SKM-1 (cell line): ENCODE results near the gene FAAP100.
"Not testable (repeated sequence)": the region's sequence is repeated elsewhere in the genome, so short reads cannot be mapped to it uniquely, and the experiment has no call there.

Experiments
- DNase-seq: peaks from one replicate; lab custom pipeline; 2025; ENCODE audit not compliant: unreplicated experiment; lab: John Stamatoyannopoulos, UW

Gene FAAP100

GRCh38 chr17:81539961-81540675, 12.0 kb downstream of the FAAP100 start:
- DNase-seq = no peak

- DNase-seq = no peak
Measured at GRCh38 chr17:81539571-81539900, 12.6 kb downstream of the FAAP100 start.

DNA sequence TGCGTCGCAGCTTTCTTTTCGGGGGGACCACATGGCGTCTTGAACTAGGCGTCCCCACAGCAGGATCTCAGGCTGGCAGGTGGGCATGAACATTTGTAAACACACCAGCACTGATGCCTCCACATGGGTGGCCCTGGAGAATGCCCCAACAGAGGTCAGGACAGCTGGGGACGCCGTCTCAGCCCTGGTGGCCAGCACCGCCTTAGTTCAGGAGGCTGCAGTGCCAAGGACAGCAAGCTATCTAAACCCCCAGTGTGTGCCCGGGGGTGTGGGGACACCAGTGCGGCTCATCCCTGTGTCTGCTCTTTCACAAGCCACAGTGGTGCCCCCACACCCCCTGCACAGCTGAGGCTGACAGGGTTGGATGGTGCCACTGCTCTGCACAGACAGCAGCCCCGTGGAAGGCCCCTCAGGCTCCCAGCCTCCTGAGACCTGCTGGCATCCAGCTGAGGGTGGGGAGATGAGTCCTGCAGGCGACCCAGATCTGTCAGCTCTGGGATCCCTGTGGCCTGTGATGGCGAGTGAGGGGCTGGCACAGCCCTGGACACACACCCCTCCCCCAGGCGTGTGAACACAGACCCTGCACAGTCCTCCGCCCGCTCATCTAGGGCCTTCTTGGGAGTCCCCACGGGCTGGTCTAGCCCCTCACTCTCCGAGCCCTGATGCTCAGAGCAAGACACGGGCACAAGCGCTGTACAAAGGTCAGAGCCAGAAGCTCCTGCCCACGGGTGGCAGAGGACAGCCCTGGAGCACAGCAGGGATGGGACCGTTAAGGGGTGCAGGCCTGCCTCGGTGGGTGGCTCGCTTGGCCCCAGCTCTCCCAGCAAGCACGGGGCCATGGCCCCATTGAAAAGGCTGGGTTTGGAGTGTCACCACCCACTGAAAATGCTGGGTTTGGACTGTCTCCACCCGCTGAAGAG, 13.2 kb downstream of the FAAP100 start:
- no peak for DNase-seq

DNA sequence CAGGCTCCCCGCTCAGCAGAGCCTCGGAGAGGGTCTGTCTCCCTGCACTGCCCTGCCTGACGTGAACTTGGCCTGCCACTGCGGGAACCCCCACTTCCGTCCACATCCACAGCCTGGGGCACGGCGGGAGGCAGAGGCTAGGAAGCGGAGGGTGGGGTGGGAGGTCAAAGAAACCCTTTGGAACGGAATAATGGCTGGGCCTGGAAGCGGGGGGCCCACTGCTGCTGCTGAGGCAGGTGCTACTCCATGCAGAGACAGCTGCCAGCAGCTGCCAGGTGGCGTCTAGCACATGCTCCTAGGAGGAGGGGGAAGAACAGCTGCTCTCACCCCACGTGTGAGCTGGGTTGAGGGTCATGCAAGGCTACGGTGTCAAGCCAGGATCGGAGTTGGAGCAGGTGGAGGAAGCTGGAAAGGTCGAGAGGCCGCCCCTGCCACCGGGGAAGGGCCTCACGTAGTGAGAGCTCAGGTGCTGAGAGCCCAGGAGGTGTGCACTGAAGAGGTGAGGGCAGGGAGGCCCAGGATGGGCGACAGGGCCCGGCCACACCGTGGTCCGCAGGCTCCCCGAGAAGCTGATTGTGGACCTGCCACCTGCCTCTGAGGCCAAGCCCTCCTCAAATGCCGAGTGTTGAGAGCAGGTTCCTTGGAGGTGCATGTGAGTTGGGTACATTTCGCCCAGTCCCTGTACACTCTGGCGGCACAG, 14.1 kb downstream of the FAAP100 start:
- DNase-seq = no peak

- DNase-seq = no peak
Measured at GRCh38 chr17:81537343-81537855, 14.8 kb downstream of the FAAP100 start.

- DNase-seq = no peak
Measured at GRCh38 chr17:81536299-81537290, 15.6 kb downstream of the FAAP100 start.

- DNase-seq = no peak
Measured at GRCh38 chr17:81535480-81536298, 16.5 kb downstream of the FAAP100 start.

DNA sequence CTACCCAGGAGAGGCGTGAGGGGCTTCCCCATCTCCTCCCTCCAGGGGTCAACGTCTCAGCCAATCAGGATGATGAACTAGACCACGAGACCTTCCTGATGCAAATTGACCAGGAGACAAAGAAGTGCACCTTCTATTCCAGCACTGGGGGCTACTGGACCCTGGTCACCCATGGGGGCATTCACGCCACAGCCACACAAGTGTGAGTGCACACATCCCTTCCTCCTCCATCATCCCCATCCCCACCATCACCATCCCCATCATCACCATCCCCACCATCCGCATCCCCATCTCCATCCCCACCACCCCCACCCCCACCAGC, 17.2 kb downstream of the FAAP100 start:
- DNase-seq = no peak

DNA sequence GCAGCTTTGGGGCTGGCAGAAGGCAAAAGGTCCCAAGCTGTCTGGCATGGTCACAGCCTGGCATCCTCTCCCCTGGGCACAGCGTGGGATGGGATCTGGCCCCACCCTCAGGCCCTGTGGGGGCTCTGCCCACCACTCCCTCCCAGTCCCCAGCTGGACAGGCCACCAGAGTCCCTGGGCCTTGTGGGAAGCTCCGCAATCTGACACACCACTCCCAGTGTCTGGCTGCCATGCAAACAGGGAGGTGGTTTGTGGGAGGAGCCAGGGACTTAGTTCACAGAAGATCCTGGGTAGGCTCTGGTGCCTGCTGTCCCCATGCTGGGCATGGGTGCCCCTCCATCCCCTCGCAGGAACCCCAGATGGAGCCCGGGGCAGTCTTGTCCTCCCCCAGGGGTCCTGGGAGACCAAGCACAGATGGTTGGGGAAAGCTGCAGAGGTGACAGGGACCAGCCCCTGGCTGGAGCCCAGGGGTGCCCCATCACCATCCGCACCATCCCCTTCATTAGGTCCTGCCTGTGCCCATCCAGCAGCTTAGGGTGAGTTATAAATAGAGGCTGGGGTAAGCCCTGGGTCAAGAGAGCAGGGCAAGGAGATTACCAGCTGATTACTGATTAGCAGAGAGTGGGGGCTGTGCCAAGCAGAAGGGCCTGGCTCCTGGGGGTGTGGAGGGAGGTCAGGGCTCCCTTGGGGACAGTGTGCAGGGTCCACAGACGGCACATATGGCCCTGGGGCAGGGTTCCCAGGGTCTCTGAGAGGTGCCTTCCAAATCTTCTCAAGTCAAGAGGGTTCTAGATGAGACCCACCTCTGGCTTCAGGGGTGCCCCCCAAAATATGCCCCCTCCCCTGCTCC, 17.8 kb downstream of the FAAP100 start:
- DNase-seq = no peak

DNA sequence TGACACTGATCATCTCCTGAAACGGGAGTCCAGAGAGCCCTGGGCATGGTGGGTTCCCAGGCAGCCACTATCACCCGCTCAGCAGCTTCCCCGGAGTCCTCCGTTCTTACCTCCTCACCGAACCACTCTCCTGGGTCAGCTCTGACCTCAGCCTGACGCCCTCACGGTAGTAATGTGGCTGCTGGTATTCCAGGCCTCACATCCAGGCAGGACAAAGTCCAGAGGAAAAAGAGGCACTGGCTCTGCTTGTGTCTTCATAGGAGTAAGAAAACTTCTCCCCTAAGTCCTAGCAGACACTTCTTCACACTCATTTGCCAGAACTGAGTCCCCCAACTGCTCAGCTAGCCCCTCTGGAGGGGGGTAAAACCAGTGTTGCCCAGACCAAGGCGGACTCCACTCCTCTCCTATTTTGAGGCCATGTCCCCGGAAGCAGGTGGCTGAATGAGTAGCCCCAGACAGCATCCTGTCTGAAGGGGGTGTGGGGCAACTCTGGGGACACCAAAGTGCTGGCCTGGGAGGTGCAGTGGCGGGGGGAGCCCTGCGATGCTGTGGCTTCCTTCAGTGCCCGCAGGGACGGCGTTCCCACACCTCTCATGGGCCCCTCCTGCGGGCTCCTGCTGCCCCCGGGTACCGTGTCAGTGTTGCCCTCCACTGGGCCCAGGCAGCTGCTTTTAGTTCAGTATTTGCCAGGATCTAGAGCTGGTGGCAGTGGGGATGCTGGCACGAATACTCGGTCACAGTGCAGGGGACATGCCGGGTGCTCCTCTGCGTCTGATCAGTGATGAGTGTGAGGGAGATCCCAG, 18.6 kb downstream of the FAAP100 start:
- DNase-seq = no peak

- DNase-seq = no peak
Measured at GRCh38 chr17:81532490-81533287, 19.5 kb downstream of the FAAP100 start.

DNA sequence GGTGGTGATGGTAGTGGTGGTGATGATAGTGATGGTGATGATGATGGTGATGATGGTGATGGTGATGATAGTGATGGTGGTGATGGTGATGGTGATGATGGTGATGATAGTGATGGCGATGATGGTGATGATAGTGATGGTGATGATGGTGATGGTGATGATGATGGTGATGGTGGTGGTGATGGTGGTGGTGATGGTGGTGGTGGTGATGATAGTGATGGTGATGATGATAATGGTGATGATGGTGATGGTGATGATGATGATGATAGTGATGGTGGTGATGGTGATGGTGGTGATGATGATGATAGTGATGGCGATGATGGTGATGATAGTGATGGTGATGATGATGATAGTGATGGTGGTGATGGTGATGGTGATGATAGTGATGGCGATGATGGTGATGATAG, 20.2 kb downstream of the FAAP100 start:
- not testable (repeated sequence) for DNase-seq

DNA sequence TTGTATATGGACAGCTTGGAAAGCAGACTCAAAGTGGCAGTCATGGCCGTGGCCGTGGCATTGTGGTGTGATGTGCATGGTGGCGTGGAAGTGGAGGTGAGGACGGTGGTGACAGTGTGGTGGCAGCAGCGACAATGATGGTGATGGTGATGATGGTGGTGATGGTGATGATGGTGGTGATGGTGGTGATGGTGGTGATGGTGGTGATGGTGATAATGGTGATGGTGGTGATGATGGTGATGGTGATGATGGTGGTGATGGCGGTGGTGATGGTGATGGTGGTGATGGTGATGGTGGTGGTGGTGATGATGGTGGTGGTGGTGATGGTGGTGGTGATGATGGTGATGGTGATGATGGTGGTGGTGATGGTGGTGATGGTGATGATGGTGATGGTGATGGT, 21.1 kb downstream of the FAAP100 start:
- not testable (repeated sequence) for DNase-seq

- no peak for DNase-seq
Measured at GRCh38 chr17:81529437-81529803, 22.7 kb downstream of the FAAP100 start.

DNA sequence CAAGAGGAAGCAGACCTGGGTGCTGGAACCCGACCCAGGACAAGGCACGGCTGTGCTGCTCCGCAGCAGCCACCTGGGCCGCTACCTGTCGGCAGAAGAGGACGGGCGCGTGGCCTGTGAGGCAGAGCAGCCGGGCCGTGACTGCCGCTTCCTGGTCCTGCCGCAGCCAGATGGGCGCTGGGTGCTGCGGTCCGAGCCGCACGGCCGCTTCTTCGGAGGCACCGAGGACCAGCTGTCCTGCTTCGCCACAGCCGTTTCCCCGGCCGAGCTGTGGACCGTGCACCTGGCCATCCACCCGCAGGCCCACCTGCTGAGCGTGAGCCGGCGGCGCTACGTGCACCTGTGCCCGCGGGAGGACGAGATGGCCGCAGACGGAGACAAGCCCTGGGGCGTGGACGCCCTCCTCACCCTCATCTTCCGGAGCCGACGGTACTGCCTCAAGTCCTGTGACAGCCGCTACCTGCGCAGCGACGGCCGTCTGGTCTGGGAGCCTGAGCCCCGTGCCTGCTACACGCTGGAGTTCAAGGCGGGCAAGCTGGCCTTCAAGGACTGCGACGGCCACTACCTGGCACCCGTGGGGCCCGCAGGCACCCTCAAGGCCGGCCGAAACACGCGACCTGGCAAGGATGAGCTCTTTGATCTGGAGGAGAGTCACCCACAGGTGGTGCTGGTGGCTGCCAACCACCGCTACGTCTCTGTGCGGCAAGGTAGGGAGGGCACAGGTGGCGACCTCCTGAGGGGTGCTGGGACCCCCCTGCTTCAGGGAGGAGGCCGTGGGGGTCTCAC, 23.3 kb downstream of the FAAP100 start:
- no peak for DNase-seq

DNA sequence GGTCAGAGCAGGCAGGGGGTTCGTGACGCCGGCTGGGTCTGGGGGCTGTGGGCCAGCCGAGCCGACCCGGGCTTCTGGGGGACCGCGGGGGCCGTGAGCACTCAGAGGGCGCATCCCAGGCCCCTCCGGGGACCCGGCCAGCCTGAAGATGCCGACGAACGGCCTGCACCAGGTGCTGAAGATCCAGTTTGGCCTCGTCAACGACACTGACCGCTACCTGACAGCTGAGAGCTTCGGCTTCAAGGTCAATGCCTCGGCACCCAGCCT, 23.8 kb downstream of the FAAP100 start:
- no peak for DNase-seq
